Heart right ventricle (tissue), 16 donors: ENCODE measurements around the gene TOPBP1. TPM values are rescaled to one million over a fixed set of nuclear protein-coding genes. Genes with fewer than 3 reads are reported as not detected.

Source experiments
- ATAC-seq, 8 donors: fragments of 200-7000 bp; cut with Tn5 transposase; one replicate each; pipeline ENCODE4 v1.9.1; 2020; ENCODE audit warnings: mild to moderate bottlenecking in 8 of 8, moderate library complexity in 8 of 8, moderate number of reproducible peaks in 1 of 8
- DNase-seq, 2 donors: peaks; one replicate each; pipeline ENCODE4 v3.0.0-alpha.2; 2020
- H3K27ac ChIP-seq, 10 donors: fragments of 200-600 bp; sonication (generic) in 2 of 10; one replicate each; pipeline versions ENCODE4 v1.5.0 to v1.8.0; 2020 to 2022; ENCODE audit warnings: mild to moderate bottlenecking in 3 of 10
- H3K27me3 ChIP-seq, 7 donors: fragments of 200-600 bp; one replicate each; pipeline ENCODE4 v1.8.0; 2021 to 2022; ENCODE audit warnings: mild to moderate bottlenecking in 2 of 7
- H3K36me3 ChIP-seq, 9 donors: fragments of 200-600 bp; sonication (generic) in 1 of 9; one replicate each; pipeline versions ENCODE4 v1.5.0 to v1.8.0; 2020 to 2022; ENCODE audit warnings: mild to moderate bottlenecking in 2 of 9
- H3K4me1 ChIP-seq, 9 donors: fragments of 200-600 bp; sonication (generic) in 1 of 9; one replicate each; pipeline versions ENCODE4 v1.5.0 to v1.8.0; 2020 to 2022; ENCODE audit warnings: mild to moderate bottlenecking in 4 of 9
- H3K4me3 ChIP-seq, 10 donors: fragments of 200-600 bp; sonication (generic) in 2 of 10; one replicate each; pipeline versions ENCODE4 v1.5.0 to v1.8.0; 2020 to 2022; ENCODE audit warnings: mild to moderate bottlenecking in 7 of 10, moderate library complexity in 2 of 10
- H3K9me3 ChIP-seq, 11 donors: fragments of 200-600 bp in 10 of 11; sonication (generic) in 2 of 11; one replicate each; pipeline versions ENCODE4 v1.5.0 to v1.8.0; 2013 to 2022; ENCODE audit warnings: mild to moderate bottlenecking in 2 of 11, control low read depth in 1 of 11, moderate library complexity in 1 of 11
- WGBS, 2 donors: extraction: QIAGEN DNeasy Blood & Tissue Kit; methylation state at CpG; one replicate each; pipeline ENCODE4 v1.1.7; 2013; ENCODE audit warnings: inconsistent platforms in 1 of 2; 5-methylcytosine and 5-hydroxymethylcytosine counted together
- intact Hi-C, 10 donors: fragments of 100-400 bp; cut with DNase I; formaldehyde crosslinking; loops; one replicate each; pipeline versions ENCODE4 v1.11.1 to v1.14.2; 2022
- polyA plus RNA-seq, 2 donors: library from polyadenylated mRNA; stranded (reverse); fragments of 200-250 nt; gene quantifications; one replicate each; pipeline ENCODE4 v1.2.3, GENCODE V29; 2013
- total RNA-seq, 10 donors: library from RNA; stranded (reverse); fragmentation: NEBNext Ultra II Directional in 3 of 10; extraction: Animal tissue kit (Norgen Biotek cat#: 25700) in 3 of 10; gene quantifications; one replicate each; pipeline versions ENCODE4 v1.2.1 to v1.2.4, GENCODE V29; 2021 to 2023
- TF ChIP-seq, protein P1 (sequence below), 9 donors: fragments of 200-600 bp; sonication (generic) in 2 of 9; IDR thresholded peaks; one replicate each; pipeline versions ENCODE4 v1.5.0 to v1.8.0; 2021 to 2022; ENCODE audit warnings: antibody characterized with exemption in 9 of 9, mild to moderate bottlenecking in 5 of 9, moderate library complexity in 1 of 9
- donor health status: Arrhythmogenic right ventricular cardiomyopathy.
- donor health status: ischemic (EF 13 %, LVEDD 7.1; RV severe dilation, severe dysfunction).
- donor health status: healthy with polysubstance abuse.
- donor health status: DM: no; HTN: yes; CAD: no.
- donor health status: DM: no; HTN: no; CAD: no.
- donor health status: ischemic (EF 25% LVEDD 6.9; RV normal size, moderate dysfunction).
- donor health status: ischemic (EF 25% LVEDD 5.7; RV mildly dilated, moderate dysfunction).
- donor health status: healthy.
- donor health status: DM: yes; HTN: yes; CAD: no.
- donor health status: Ischemic cardiomyopathy.
- donor health status: ischemic (EF 35%, LVEDD 5.7; RV mildly dilated, moderate dysfunction).
- donor health status: nonischemic (EF 11% LVEDD 7.7; RV severe dilation, severe dysfunction).
- donor health status: DM: yes; HTN: yes; CAD: no.
- donor health status: PGD.
- donor health status: ischemic (EF 29% LVEDD 5.4; RV normal size, mild dysfunction).
- donor health status: nonischemic (EF 23%, LVEDD 6.1; RV moderate dilation, normal function).

TOPBP1 gene
- total and polyA plus RNA-seq, 12 donors = 5.7 to 11.8 (median 10.8) TPM

DNA sequence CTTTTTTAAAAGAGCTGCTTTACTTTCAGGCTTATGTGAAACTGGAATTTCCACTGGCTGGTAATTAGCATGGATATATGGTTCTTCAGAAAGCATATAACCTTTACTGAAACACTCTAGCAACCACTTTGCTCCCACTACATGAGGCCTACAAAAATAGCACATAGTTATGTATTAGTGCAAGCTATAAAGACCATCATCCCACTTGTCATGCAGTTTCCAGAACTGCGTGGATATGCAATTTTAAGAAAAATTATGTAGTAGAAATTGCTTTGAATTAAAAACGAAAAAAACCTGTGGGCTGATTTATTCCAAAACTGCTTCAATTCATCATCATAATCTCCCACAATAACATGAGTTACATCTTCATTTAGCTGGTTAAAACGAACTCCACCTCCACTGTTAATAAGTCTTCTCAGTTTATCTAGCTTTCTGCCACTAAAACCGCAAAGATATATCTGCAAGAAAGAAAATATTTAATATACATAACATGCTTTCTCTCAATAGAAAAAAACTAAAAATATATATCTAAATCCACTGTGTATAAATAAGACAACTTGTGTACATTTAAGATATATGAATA is 12.2 kb downstream of the TOPBP1 start:
- Histone ChIP-seq H3K4me3 (no peak overlapping the region), H3K4me1 (no peaks in the 10 kb centered on the region), H3K36me3 (peaks cover 0 to 100% (median 15%) of the 10 kb centered on the region in 9 donors), H3K27me3 (no peaks in the 10 kb centered on the region), H3K27ac (no peak overlapping the region), H3K9me3 (no peaks in the 10 kb centered on the region)
- ATAC-seq (no peak), DNase-seq (no peak)
- 91 to 92% methylated on average over 4 of the region's 4 CpGs for WGBS, 2 donors
- TF ChIP-seq, protein P1, sequence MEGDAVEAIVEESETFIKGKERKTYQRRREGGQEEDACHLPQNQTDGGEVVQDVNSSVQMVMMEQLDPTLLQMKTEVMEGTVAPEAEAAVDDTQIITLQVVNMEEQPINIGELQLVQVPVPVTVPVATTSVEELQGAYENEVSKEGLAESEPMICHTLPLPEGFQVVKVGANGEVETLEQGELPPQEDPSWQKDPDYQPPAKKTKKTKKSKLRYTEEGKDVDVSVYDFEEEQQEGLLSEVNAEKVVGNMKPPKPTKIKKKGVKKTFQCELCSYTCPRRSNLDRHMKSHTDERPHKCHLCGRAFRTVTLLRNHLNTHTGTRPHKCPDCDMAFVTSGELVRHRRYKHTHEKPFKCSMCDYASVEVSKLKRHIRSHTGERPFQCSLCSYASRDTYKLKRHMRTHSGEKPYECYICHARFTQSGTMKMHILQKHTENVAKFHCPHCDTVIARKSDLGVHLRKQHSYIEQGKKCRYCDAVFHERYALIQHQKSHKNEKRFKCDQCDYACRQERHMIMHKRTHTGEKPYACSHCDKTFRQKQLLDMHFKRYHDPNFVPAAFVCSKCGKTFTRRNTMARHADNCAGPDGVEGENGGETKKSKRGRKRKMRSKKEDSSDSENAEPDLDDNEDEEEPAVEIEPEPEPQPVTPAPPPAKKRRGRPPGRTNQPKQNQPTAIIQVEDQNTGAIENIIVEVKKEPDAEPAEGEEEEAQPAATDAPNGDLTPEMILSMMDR (IDR thresholded peaks at IDR 0.05) = no peak
- intact Hi-C loops = no loop called here

DNA sequence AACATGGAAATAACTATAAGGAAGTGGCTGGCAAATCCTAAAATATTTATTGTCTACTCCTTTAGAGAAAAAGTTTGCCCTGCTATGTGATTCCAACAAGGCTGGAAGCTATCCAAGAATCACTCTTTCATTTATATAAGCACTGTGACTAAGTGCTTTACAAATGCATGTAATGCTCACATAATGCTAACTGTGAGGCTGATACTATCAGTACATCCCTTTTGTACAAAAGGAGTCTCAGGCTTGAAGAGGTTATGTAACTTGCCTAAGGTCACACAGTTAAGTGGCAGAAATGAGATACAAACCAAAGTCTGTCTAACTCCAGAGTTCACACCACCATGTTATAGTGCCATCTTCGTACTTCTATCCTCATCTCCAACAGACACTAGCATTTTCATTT is 17.0 kb downstream of the TOPBP1 start:
- Histone ChIP-seq H3K4me1 (no peaks in the 10 kb centered on the region), H3K36me3 (peaks cover 0 to 100% (median 29%) of the 10 kb centered on the region in 9 donors), H3K9me3 (no peaks in the 10 kb centered on the region), H3K27me3 (no peaks in the 10 kb centered on the region), H3K27ac (no peak overlapping the region), H3K4me3 (no peak overlapping the region)
- ATAC-seq (no peak), DNase-seq (no peak)
- intact Hi-C loops = no loop called here
- WGBS, 2 donors = 98 to 100% methylated on average over 1 of the region's 1 CpG
- TF ChIP-seq, protein P1 (IDR thresholded peaks at IDR 0.05) = no peak

DNA sequence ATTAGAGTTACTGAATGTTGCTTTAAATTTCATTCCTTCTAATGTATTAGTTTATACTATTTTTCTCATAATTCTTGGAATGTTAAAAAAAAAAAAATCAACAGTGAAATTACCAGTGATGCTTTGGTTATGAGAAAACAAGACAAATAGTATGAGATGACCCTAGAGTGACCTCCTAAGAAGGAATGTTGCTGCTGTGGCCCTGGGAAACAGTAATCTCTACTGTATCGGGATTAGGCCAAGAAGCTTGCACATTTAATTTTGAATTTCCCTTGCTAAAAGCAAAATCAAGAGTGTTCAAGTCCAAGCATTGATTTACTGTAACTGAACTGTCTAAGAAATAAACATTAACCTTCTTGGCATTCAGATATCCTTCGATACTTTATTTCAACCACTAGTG is 18.1 kb downstream of the TOPBP1 start:
- no peak for DNase-seq
- H3K36me3 ChIP-seq = peaks cover 0 to 100% (median 29%) of the 10 kb centered on the region in 9 donors

DNA sequence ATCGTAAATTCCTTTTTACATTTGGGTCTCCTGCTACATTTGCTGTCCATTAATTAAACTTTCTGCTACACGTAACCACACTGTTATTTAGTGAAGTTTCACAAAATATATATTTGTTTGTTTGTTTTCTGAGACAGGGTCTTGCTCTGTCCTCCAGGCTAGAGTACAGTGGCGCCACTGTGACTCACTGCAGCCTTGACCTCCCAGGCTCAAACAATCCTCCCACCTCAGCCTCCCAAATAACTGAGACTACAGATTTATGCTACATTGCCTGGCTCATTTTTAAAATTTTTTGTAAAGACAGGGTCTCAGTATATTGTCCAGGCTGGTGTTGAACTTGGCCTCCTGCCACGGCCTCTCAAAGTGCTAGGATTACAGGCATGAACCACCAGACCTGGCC is 20.5 kb downstream of the TOPBP1 start:
- H3K9me3 ChIP-seq = no peaks in the 10 kb centered on the region
- no peaks in the 10 kb centered on the region for H3K27me3 ChIP-seq
- ATAC-seq (no peak), DNase-seq (no peak)
- H3K27ac ChIP-seq = no peak overlapping the region
- WGBS, 2 donors = 97 to 98% methylated on average over 4 of the region's 4 CpGs
- no peaks in the 10 kb centered on the region for H3K4me1 ChIP-seq
- intact Hi-C loops = no loop called here
- TF ChIP-seq, protein P1 (IDR thresholded peaks at IDR 0.05) = no peak
- H3K4me3 ChIP-seq = no peak overlapping the region
- peaks cover 0 to 100% (median 30%) of the 10 kb centered on the region in 9 donors for H3K36me3 ChIP-seq

More for the DNA sequence above, 18.1 kb downstream of the TOPBP1 start:
- no peak for ATAC-seq
- WGBS, 2 donors = 79 to 80% methylated on average over 2 of the region's 2 CpGs
- no peak overlapping the region for H3K27ac ChIP-seq
- no peaks in the 10 kb centered on the region for H3K27me3 ChIP-seq
- intact Hi-C loops = no loop called here
- no peak overlapping the region for H3K4me3 ChIP-seq
- no peaks in the 10 kb centered on the region for H3K9me3 ChIP-seq
- TF ChIP-seq, protein P1 (IDR thresholded peaks at IDR 0.05) = no peak
- no peaks in the 10 kb centered on the region for H3K4me1 ChIP-seq
